Stimulated activated CD4-positive, alpha-beta T cell treated with anti-CD3 and anti-CD28 coated beads, Interleukin-4, amount 100 ng/mL, for 24 hours (primary cell): ENCODE data around the gene GPR143.

Source experiments
- DNase-seq: peaks from one replicate; pipeline ENCODE4 v3.0.0-alpha.2; 2020

GPR143 gene

GRCh38 chrX:9767375-9767774, 1.7 kb upstream of the GPR143 start:
- no peak for DNase-seq

GRCh38 chrX:9765072-9765736, 443 bp downstream of the GPR143 start:
- DNase-seq: no peak

GRCh38 chrX:9759337-9759736, 6.3 kb downstream of the GPR143 start:
- DNase-seq: no peak

GRCh38 chrX:9758021-9758638, 7.5 kb downstream of the GPR143 start:
- no peak for DNase-seq

DNA sequence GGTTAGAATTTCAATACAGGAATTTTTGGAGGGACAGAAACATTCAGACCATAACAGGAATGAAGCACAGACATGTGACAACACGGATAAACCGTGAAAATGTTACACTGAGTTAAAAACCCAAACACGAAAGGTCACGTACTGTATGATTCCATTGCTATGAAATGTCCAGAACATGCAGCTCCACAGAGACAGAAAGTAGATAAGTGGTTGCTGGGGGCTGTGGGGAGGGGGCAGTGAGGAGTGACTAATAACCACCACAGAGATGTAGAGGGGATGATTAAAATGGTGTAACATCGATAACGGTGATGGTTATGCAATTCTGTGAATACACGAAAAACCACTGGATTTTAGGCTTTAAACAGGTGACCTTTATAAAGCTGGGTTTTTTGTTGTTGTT, 8.3 kb downstream of the GPR143 start:
- no peak for DNase-seq

DNA sequence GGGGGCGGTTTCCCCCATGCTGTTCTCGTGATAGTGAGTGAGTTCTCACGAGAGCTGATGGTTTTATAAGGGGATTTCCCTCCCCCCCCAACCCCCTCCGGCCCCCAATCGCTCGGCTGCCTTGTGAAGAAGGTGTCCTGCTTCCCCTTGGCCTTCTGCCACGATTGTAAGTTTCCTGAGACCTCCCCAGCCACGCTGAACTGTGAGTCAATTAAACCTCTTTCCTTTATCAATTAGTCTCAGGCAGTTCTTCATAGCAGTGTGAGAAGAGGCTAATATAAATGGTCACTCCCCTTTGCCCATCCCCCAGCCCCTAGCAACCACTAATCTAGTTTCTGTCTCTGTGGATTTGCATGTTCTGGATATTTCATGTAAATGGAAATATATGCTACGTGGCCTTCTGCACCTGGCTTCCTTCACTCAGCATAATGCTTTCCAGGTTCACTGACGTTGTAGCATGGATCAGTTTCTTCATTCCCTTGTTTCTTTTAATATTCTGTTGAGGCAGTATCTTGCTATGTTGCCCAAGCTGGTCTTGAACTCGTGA, 16.4 kb downstream of the GPR143 start:
- DNase-seq: no peak

- no peak for DNase-seq
Observed at GRCh38 chrX:9747644-9748043, 18.0 kb downstream of the GPR143 start.

DNA sequence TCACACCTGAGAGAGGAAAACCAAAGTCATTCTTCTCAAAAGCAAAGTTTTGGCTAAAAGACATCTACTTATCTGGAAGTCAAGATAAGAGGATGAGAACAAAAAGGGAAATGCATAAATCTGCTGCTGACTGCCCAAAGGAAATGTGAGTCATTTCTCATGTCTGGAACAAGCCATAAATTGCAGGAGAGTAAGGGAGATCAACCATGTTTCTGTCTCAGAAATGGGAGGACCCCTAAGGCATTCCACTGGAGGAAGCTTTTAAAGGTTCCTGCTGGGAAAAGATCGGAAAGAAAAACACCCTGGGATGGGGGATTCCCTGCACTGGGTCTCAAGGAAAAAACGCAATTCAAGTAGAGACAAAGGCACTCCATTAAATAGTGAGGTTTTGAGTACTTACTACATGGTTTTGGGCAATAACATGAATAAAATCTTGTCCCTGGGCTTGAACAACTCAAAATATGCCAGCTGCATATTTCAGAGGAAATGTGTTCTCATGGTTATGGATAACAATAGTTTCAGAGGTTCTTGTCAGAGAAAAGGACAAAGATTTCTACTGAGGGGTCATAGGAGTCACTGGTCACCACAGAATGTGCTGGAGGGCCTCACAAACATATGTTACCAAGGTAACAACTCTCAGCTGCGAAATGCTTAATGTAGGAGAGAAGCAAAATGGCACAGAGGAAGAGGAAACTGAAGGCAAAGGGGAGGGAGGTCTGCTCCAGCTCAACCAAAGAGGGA, 19.3 kb downstream of the GPR143 start:
- no peak for DNase-seq

DNA sequence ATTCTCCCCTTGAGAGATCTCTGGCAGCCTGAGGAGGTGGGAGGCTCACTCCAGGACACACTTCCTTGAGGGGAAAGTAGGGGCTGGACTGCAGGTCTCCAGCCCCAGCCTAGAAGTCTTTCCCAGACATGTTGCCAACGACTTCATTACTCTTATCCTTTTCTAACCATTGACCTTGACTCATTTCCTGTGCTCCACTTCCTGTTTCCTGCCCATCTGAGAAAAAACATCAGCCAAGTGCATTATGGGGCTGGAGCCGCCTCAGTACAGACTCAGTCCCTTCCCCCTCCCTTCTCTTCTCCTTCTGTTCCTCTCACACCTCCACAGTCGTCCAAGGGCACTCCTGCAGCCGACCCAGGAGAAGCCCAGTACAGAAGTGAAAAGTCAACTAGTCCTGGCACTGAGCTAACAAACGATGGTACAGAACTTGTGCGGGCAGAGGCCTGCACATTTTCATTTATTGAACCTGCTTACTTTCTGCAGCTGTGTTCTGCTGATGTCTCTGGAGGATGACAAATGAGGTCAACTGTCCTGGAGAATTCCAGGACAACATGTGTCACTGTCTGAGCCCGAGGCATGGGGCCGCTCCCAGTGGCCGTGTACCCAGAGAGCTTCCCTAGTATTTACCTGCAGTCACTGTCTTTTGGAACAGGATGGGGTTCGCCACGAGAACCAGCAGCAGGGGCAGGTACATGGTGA, 20.1 kb downstream of the GPR143 start:
- DNase-seq: no peak

DNA sequence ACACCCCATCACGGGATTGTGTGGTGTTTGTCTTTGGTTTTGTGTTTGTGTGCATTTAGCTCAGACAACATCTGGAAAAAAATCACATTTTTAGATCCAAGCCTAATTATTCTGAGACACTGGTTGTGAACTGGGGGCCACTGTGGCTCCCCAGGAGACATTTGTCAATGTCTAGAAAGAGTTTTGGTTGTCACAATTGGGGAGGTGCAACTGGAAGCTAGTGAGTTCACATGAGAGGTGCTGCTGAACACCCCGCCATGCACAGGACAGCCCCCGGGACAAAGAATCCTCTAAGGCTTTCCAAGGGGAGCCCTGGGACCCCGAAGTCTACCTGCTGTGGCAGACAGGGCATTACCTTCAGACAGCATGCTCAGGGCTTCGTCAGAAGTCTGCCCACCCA, 26.5 kb downstream of the GPR143 start:
- no peak for DNase-seq

DNA sequence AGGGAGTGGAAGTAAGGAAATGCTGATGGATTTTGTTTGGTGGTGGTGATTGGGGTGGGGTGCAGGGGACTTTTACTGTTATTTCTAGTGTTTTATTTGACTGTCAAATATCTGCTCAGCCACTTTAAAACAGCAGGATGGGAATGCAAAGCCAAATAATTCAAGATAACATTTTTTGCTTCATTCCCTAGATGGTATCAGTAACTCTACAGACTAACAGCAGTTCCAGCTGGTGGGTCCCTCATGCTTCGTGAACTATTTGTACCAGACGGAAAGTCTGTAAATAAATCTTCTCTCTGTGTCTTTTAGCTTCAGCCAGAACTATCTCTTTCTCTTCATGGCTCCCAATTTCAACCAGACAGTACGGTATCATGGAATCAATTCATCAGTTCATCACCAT, 27.5 kb downstream of the GPR143 start:
- no peak for DNase-seq

- DNase-seq: no peak
Observed at GRCh38 chrX:9737363-9737762, 28.3 kb downstream of the GPR143 start.

GRCh38 chrX:9730752-9731151, 34.9 kb downstream of the GPR143 start:
- DNase-seq: no peak

DNA sequence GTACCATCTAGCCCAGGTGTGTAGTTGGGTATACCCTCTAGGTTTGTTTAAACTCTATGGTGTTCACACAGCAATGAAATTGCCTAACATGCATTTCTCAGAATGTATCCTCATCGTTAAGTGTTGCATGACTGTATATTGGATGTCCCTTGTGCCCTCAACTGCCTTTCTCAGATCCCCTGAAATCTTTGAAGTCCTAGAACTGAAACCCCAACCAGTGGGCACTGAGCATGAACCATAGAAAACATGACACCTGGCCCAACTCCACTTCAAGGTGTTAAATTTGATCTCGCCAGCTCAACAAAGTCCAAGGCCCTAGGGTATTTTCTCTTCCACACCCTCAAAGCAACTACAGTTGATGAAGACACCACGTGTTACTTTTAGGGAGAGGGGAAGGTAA, 35.6 kb downstream of the GPR143 start:
- no peak for DNase-seq

DNA sequence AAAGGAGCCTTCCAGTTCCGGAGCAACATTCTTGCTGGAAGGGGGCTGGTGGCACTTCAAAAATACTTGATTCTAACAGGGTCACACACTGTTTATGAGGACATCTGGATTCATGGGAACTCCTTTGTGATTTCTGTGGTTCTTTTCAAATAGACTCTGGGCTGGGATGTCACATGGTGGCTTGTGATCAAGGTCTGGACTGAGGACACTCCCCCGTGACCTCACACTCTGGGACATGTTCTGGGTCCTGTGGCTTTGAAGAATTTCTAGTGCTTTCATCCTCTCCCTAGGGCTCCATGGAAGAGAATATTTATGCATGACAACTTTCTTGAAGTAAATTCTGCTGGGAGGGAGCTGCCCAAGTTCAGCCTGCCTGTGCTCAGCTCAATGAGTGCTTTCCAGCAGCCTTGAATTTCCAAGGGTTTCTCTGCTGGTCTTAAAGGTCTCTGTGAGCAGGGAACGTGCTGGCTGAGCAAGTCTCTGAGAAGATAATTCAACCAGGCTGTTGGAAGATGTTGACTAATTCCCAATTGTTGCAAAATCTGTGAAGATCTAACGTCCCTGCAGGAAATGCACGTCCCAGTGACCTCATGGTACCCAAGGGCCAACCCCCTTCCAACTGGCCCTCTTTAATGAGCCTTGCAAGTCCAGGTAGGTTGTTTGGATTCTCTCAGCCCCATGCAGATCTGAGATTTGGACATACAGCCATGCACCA, 36.3 kb downstream of the GPR143 start:
- no peak for DNase-seq

DNA sequence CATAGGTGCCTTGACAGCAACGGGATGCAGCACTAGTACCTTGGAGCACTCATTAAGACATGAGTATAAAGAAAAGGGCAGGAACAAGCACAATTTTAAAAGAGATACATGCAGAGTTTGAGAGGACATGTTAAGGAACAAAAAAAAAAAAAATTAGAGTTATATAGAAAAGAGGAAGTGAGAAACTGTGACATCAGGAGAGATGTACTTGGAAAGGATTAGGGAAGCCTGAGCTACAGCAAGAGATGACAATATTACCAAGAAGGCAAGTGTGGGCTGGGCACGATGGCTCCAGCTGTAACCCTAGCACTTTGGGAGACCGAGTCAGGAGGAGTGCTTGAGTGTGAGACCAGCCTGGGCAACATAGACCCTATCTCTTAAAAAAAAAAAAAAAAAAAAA, 37.4 kb downstream of the GPR143 start:
- no peak for DNase-seq

DNA sequence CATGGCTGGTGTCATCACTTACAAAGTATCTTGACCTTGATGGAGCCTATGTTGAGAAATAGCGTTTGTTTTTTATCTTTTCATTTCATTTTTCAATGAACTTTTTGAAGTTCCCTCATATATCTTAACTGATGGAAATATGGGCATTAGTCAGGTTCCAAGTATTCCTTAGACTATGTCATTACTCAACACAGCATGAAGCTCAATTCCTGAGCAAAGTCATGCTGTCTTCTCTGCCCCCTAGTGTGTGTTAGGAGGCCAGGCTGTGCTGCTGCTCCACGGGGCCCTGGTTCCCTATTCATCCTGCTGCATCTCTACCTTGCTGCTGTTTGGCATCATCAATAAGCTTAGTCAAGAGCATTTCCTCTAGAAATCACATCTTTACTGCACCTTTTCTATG, 40.9 kb downstream of the GPR143 start:
- DNase-seq: no peak

GRCh38 chrX:9717376-9717775, 48.3 kb downstream of the GPR143 start:
- no peak for DNase-seq

- no peak for DNase-seq
Observed at GRCh38 chrX:9710332-9710731, 55.3 kb downstream of the GPR143 start.

- DNase-seq: peak; percentile 73
Observed at GRCh38 chrX:9708923-9709553, 56.6 kb downstream of the GPR143 start.

GRCh38 chrX:9708086-9708485, 57.6 kb downstream of the GPR143 start:
- DNase-seq: no peak
